ENCODE data around the gene DHRS4L2. TPM values are rescaled to one million over a fixed set of nuclear protein-coding genes. Genes with fewer than 3 reads are reported as not detected.
A peak's percentile ranks its signal among the peaks of the same experiment; 100 is the strongest.
"Not testable (repeated sequence)": the region's sequence is repeated elsewhere in the genome, so short reads cannot be mapped to it uniquely, and the experiment has no call there.

The DHRS4L2 gene
- total and polyA plus RNA-seq, 2 donors (not counting 3 experiments of a cell fraction or from before 2014, with no cell fraction given) = 18.2 to 18.5 TPM

GRCh38 chr14:23996825-23997224, 8.1 kb downstream of the DHRS4L2 start:
- H3K4me1 ChIP-seq (ENCODE audit: control insufficient read depth, extremely low read depth, insufficient read depth, low read length); BruUV-seq (replicated peaks); H4K20me1 ChIP-seq (replicated peaks; ENCODE audit: control insufficient read depth, extremely low read depth, insufficient read depth, low read length); POLR2A ChIA-PET; H3K79me2 ChIP-seq (ENCODE audit: control insufficient read depth, insufficient read depth, low read length); H3K27me3 ChIP-seq (ENCODE audit: control insufficient read depth in 2 of 2, insufficient read depth in 2 of 2, low read length in 2 of 2); H2AFZ ChIP-seq (ENCODE audit: low read depth, low read length); H3K4me2 ChIP-seq (ENCODE audit: insufficient read depth, low read length); H3K4me3 ChIP-seq (replicated peaks in 1 of 3; ENCODE audit: insufficient read depth in 1 of 3, low read depth in 1 of 3, low read length in 3 of 3); CTCF ChIA-PET; dilution Hi-C loops (cut with MboI; ENCODE audit: extremely low pct_ligation_motif_present, low sequenced_read_pairs); H3K9ac ChIP-seq (replicated peaks; ENCODE audit: extremely low read depth, insufficient read depth, low read length); H3K9me3 ChIP-seq (replicated peaks; ENCODE audit: control insufficient read depth, insufficient read depth, low read length); intact Hi-C loops (cut with micrococcal nuclease); H3K9me1 ChIP-seq (replicated peaks; ENCODE audit: control insufficient read depth, extremely low read depth, insufficient read depth, low read length); H3K27ac ChIP-seq (ENCODE audit: insufficient read depth, low read depth, low read length); H3K36me3 ChIP-seq (ENCODE audit: control insufficient read depth in 2 of 2, extremely low read depth in 1 of 2, insufficient read depth in 2 of 2, low read length in 2 of 2); FAIRE-seq; DNase-seq (ENCODE audit: low read depth, low spot score): not testable (repeated sequence)

GRCh38 chr14:23999640-24000039, 10.9 kb downstream of the DHRS4L2 start:
- peak; percentile 71 for FAIRE-seq
- dilution Hi-C loops (cut with MboI; ENCODE audit: extremely low pct_ligation_motif_present, low sequenced_read_pairs); H3K27ac ChIP-seq (ENCODE audit: insufficient read depth, low read depth, low read length); BruUV-seq (replicated peaks); H3K4me3 ChIP-seq (replicated peaks in 1 of 3; ENCODE audit: insufficient read depth in 1 of 3, low read depth in 1 of 3, low read length in 3 of 3); H3K27me3 ChIP-seq (ENCODE audit: control insufficient read depth in 2 of 2, insufficient read depth in 2 of 2, low read length in 2 of 2); H2AFZ ChIP-seq (ENCODE audit: low read depth, low read length); H3K9ac ChIP-seq (replicated peaks; ENCODE audit: extremely low read depth, insufficient read depth, low read length); H3K9me1 ChIP-seq (replicated peaks; ENCODE audit: control insufficient read depth, extremely low read depth, insufficient read depth, low read length); CTCF ChIA-PET; POLR2A ChIA-PET; H3K4me1 ChIP-seq (ENCODE audit: control insufficient read depth, extremely low read depth, insufficient read depth, low read length); H3K79me2 ChIP-seq (ENCODE audit: control insufficient read depth, insufficient read depth, low read length); DNase-seq (ENCODE audit: low read depth, low spot score); H3K9me3 ChIP-seq (replicated peaks; ENCODE audit: control insufficient read depth, insufficient read depth, low read length); intact Hi-C loops (cut with micrococcal nuclease); H3K4me2 ChIP-seq (ENCODE audit: insufficient read depth, low read length); H4K20me1 ChIP-seq (replicated peaks; ENCODE audit: control insufficient read depth, extremely low read depth, insufficient read depth, low read length); H3K36me3 ChIP-seq (ENCODE audit: control insufficient read depth in 2 of 2, extremely low read depth in 1 of 2, insufficient read depth in 2 of 2, low read length in 2 of 2): not testable (repeated sequence)

GRCh38 chr14:24001078-24001477, 12.3 kb downstream of the DHRS4L2 start:
- H3K9me3 ChIP-seq (replicated peaks; ENCODE audit: control insufficient read depth, insufficient read depth, low read length); dilution Hi-C loops (cut with MboI; ENCODE audit: extremely low pct_ligation_motif_present, low sequenced_read_pairs); intact Hi-C loops (cut with micrococcal nuclease); H4K20me1 ChIP-seq (replicated peaks; ENCODE audit: control insufficient read depth, extremely low read depth, insufficient read depth, low read length); H3K4me2 ChIP-seq (ENCODE audit: insufficient read depth, low read length); H3K4me3 ChIP-seq (replicated peaks in 1 of 3; ENCODE audit: insufficient read depth in 1 of 3, low read depth in 1 of 3, low read length in 3 of 3); H3K27ac ChIP-seq (ENCODE audit: insufficient read depth, low read depth, low read length); FAIRE-seq; CTCF ChIA-PET; DNase-seq (ENCODE audit: low read depth, low spot score); H2AFZ ChIP-seq (ENCODE audit: low read depth, low read length); H3K27me3 ChIP-seq (ENCODE audit: control insufficient read depth in 2 of 2, insufficient read depth in 2 of 2, low read length in 2 of 2); H3K9ac ChIP-seq (replicated peaks; ENCODE audit: extremely low read depth, insufficient read depth, low read length); H3K36me3 ChIP-seq (ENCODE audit: control insufficient read depth in 2 of 2, extremely low read depth in 1 of 2, insufficient read depth in 2 of 2, low read length in 2 of 2); H3K9me1 ChIP-seq (replicated peaks; ENCODE audit: control insufficient read depth, extremely low read depth, insufficient read depth, low read length); BruUV-seq (replicated peaks); POLR2A ChIA-PET; H3K79me2 ChIP-seq (ENCODE audit: control insufficient read depth, insufficient read depth, low read length); H3K4me1 ChIP-seq (ENCODE audit: control insufficient read depth, extremely low read depth, insufficient read depth, low read length): not testable (repeated sequence)

- H2AFZ ChIP-seq (ENCODE audit: low read depth, low read length); DNase-seq (ENCODE audit: low read depth, low spot score); H3K79me2 ChIP-seq (ENCODE audit: control insufficient read depth, insufficient read depth, low read length); FAIRE-seq; H3K4me2 ChIP-seq (ENCODE audit: insufficient read depth, low read length); H3K36me3 ChIP-seq (ENCODE audit: control insufficient read depth in 2 of 2, extremely low read depth in 1 of 2, insufficient read depth in 2 of 2, low read length in 2 of 2); dilution Hi-C loops (cut with MboI; ENCODE audit: extremely low pct_ligation_motif_present, low sequenced_read_pairs); H4K20me1 ChIP-seq (replicated peaks; ENCODE audit: control insufficient read depth, extremely low read depth, insufficient read depth, low read length); H3K9me1 ChIP-seq (replicated peaks; ENCODE audit: control insufficient read depth, extremely low read depth, insufficient read depth, low read length); POLR2A ChIA-PET; CTCF ChIA-PET; intact Hi-C loops (cut with micrococcal nuclease); H3K4me1 ChIP-seq (ENCODE audit: control insufficient read depth, extremely low read depth, insufficient read depth, low read length); H3K9me3 ChIP-seq (replicated peaks; ENCODE audit: control insufficient read depth, insufficient read depth, low read length); H3K27me3 ChIP-seq (ENCODE audit: control insufficient read depth in 2 of 2, insufficient read depth in 2 of 2, low read length in 2 of 2); H3K27ac ChIP-seq (ENCODE audit: insufficient read depth, low read depth, low read length); H3K9ac ChIP-seq (replicated peaks; ENCODE audit: extremely low read depth, insufficient read depth, low read length); H3K4me3 ChIP-seq (replicated peaks in 1 of 3; ENCODE audit: insufficient read depth in 1 of 3, low read depth in 1 of 3, low read length in 3 of 3); BruUV-seq (replicated peaks): not testable (repeated sequence)
Observed at GRCh38 chr14:24001679-24002078, 12.9 kb downstream of the DHRS4L2 start.
